T-cell (primary cell): ENCODE data around the gene GNA15. TPM values are rescaled to one million over a fixed set of nuclear protein-coding genes. Genes with fewer than 3 reads are reported as not detected.

Experiments used
- ATAC-seq, 4 experiments: fragments of 200-7000 bp in 3 of 4; fragments of 150-1000 bp in 1 of 4; cut with Tn5 transposase; replicated peaks in 1 of 4; 1 replicate in 3 of 4; 2 replicates in 1 of 4; pipeline ENCODE4 v1.10.0; 2021; ENCODE audit warnings: moderate library complexity in 3 of 4, mild to moderate bottlenecking in 2 of 4, moderate number of reproducible peaks in 1 of 4
- CTCF ChIA-PET, 2 donors: fragments of 300-600 bp; sonication (Branson Sonifier 250); formaldehyde crosslinking; loops; one replicate each; lab custom pipeline; 2022; ENCODE audit warnings: antibody characterized with exemption in 2 of 2; lab: Charles Lee
- POLR2A ChIA-PET, 2 donors: fragments of 300-600 bp; sonication (Branson Sonifier 250); formaldehyde crosslinking; loops; one replicate each; lab custom pipeline; 2022; ENCODE audit warnings: antibody characterized with exemption in 2 of 2; lab: Charles Lee
- DNase-seq, 35 experiments: peaks; one replicate each; pipeline versions ENCODE4 v3.0.0 to v3.0.0-alpha.2; 2013 to 2023
- H3K27ac ChIP-seq: one replicate; pipeline ENCODE4 v1.5.1; 2013; ENCODE audit warnings: low read length
- H3K27me3 ChIP-seq, 2 experiments: replicated peaks in 1 of 2; 1 replicate in 1 of 2; 2 replicates in 1 of 2; pipeline versions ENCODE4 v1.6.1 to v1.7.0; 2013; ENCODE audit warnings: low read length in 1 of 2, mixed read lengths in 1 of 2; ENCODE audit not compliant: control insufficient read depth in 2 of 2, insufficient read depth in 2 of 2; ENCODE audit errors: extremely low read depth in 1 of 2
- H3K36me3 ChIP-seq, 2 donors: 1 replicate in 1 of 2; 2 replicates in 1 of 2; pipeline versions ENCODE4 v1.6.1 to v1.7.0; 2013; ENCODE audit warnings: low read length in 1 of 2; ENCODE audit not compliant: control insufficient read depth in 2 of 2, insufficient read depth in 1 of 2; ENCODE audit errors: extremely low read depth in 1 of 2
- H3K4me1 ChIP-seq, 2 experiments: 1 replicate in 1 of 2; 2 replicates in 1 of 2; pipeline versions ENCODE4 v1.6.1 to v1.7.0; 2013; ENCODE audit warnings: low read length in 2 of 2, mixed read lengths in 1 of 2; ENCODE audit not compliant: insufficient read depth in 2 of 2, control insufficient read depth in 1 of 2; ENCODE audit errors: extremely low read depth in 1 of 2
- H3K4me3 ChIP-seq, 2 donors: 1 replicate in 1 of 2; 2 replicates in 1 of 2; pipeline versions ENCODE4 v1.5.1 to v1.7.0; 2013; ENCODE audit warnings: mild to moderate bottlenecking in 2 of 2, low read length in 1 of 2, moderate library complexity in 1 of 2; ENCODE audit not compliant: control insufficient read depth in 1 of 2; ENCODE audit errors: extremely low read depth in 1 of 2
- H3K9me3 ChIP-seq: 2 replicates; pipeline ENCODE4 v1.7.0; 2013
- H3K27ac Mint-ChIP-seq, 2 donors: one replicate each; pipeline ENCODE4 v1.8.0; 2020 to 2021; ENCODE audit warnings: mild to moderate bottlenecking in 2 of 2, mixed read lengths in 2 of 2
- H3K27me3 Mint-ChIP-seq, 2 donors: one replicate each; pipeline ENCODE4 v1.8.0; 2021 to 2022; ENCODE audit warnings: mixed read lengths in 2 of 2
- H3K36me3 Mint-ChIP-seq: one replicate; pipeline ENCODE4 v1.8.0; 2021; ENCODE audit warnings: mixed read lengths
- H3K4me1 Mint-ChIP-seq, 3 donors: one replicate each; pipeline ENCODE4 v1.8.0; 2020 to 2022; ENCODE audit warnings: mixed read lengths in 3 of 3, mild to moderate bottlenecking in 1 of 3
- H3K4me3 Mint-ChIP-seq, 3 donors: one replicate each; pipeline ENCODE4 v1.8.0; 2020 to 2022; ENCODE audit warnings: mild to moderate bottlenecking in 3 of 3, mixed read lengths in 3 of 3, moderate library complexity in 3 of 3
- H3K9me3 Mint-ChIP-seq, 3 donors: one replicate each; pipeline ENCODE4 v1.8.0; 2020 to 2022; ENCODE audit warnings: mixed read lengths in 3 of 3
- WGBS: methylation state at CpG from one replicate; pipeline ENCODE4 v1.1.5; 2013; ENCODE audit warnings: missing lambda C conversion rate; ENCODE audit not compliant: insufficient coverage; 5-methylcytosine and 5-hydroxymethylcytosine counted together
- total RNA-seq, 35 experiments: library from RNA in 6 of 35; stranded (reverse) in 6 of 35; fragments of 120-200 nt in 1 of 35; gene quantifications; one replicate each; pipeline versions ENCODE4 v1.2.1 to v1.2.4 and lab custom pipeline; 2013 to 2026

GNA15 gene
- total RNA-seq, 5 donors from 2014 or later (not counting 1 experiment from before 2014, with no cell fraction given): 1.8 to 13.2 (median 2.8) TPM

GRCh38 chr19:3132971-3133792, 2.7 kb upstream of the GNA15 start:
- POLR2A ChIA-PET: interaction anchor here in 1 of 2 donors (0.6 kb wide), 1 partner anchor 27 kb away, joined by 9 read pairs; no protein-coding TSS in a partner anchor
- no peaks in the 10 kb centered on the region for H3K9me3 Mint-ChIP-seq
- peaks cover 23 to 40% (median 33%) of the 10 kb centered on the region in 3 donors for H3K4me1 Mint-ChIP-seq
- peak overlapping the region; percentile 90 to 91 for H3K27ac Mint-ChIP-seq
- Histone ChIP-seq H3K36me3 (no peaks in the 10 kb centered on the region), H3K27me3 (peaks cover 0 to 21% of the 10 kb centered on the region in 2 experiments), H3K4me1 (peaks cover 9 to 36% of the 10 kb centered on the region in 2 experiments), H3K4me3 (peak overlapping the region in 1 of 2 donors; percentile 51), H3K9me3 (no peaks in the 10 kb centered on the region), H3K27ac (peak overlapping the region; percentile 75)
- H3K4me3 Mint-ChIP-seq: peak overlapping the region; percentile 52 to 64 (median 59)
- CTCF ChIA-PET: interaction anchor here (0.5 to 1.5 kb wide), 6 partner anchors 11 to 306 kb away, joined by 3 to 10 read pairs (median 5); no protein-coding TSS in a partner anchor
- ATAC-seq (peak; percentile 77 to 95 (median 84)), DNase-seq (peak in 34 of 35 experiments; percentile 53 to 85 (median 76))
- no peaks in the 10 kb centered on the region for H3K36me3 Mint-ChIP-seq
- WGBS: 24% methylated on average over 12 of the region's 24 CpGs
- H3K27me3 Mint-ChIP-seq: peaks cover 4 to 7% of the 10 kb centered on the region in 2 donors

GRCh38 chr19:3133793-3134116, 2.1 kb upstream of the GNA15 start:
- no peaks in the 10 kb centered on the region for H3K36me3 Mint-ChIP-seq
- peaks cover 4 to 7% of the 10 kb centered on the region in 2 donors for H3K27me3 Mint-ChIP-seq
- Histone ChIP-seq H3K27me3 (peaks cover 0 to 21% of the 10 kb centered on the region in 2 experiments), H3K9me3 (no peaks in the 10 kb centered on the region), H3K36me3 (no peaks in the 10 kb centered on the region), H3K4me3 (no peak overlapping the region), H3K27ac (peak overlapping the region; percentile 75), H3K4me1 (peaks cover 9 to 38% of the 10 kb centered on the region in 2 experiments)
- peaks cover 23 to 40% (median 33%) of the 10 kb centered on the region in 3 donors for H3K4me1 Mint-ChIP-seq
- ChIA-PET POLR2A (no interaction called here), CTCF (interaction anchor here in 1 of 2 donors (0.5 to 1.5 kb wide), 4 partner anchors 10 to 306 kb away, joined by 3 to 10 read pairs (median 6); no protein-coding TSS in a partner anchor)
- H3K27ac Mint-ChIP-seq: peak overlapping the region; percentile 90 to 91
- ATAC-seq (no peak), DNase-seq (no peak)
- WGBS: no CpG with 5 or more reads among the region's 4 CpGs
- no peaks in the 10 kb centered on the region for H3K9me3 Mint-ChIP-seq
- H3K4me3 Mint-ChIP-seq: peak overlapping the region; percentile 52 to 64 (median 59)

DNA sequence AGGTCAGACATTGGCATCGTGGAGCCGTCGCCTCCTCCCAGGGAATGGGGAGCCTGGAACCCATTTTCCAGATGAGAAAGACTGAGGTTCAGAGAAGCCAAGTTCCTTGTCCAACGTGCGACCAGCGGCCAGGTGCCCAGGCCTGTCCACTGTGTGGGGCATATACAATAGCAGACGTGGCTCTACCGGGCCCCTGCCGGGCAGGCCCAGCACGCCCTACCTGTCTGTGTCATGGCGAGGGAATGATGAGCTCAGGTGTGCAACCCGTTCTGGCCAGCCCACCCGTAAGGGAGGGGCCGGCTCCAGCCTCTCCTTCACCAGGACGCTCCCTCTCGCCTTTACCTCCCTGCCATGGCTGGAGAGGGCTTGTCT, 837 bp downstream of the GNA15 start:
- Mint-ChIP-seq H3K36me3 (peaks cover 6% of the 10 kb centered on the region), H3K9me3 (peaks cover 0 to 6% (median 3%) of the 10 kb centered on the region in 3 donors), H3K27me3 (peaks cover 4 to 7% of the 10 kb centered on the region in 2 donors), H3K4me3 (peak overlapping the region; percentile 55 to 76 (median 57)), H3K4me1 (peaks cover 27 to 47% (median 38%) of the 10 kb centered on the region in 3 donors), H3K27ac (peak overlapping the region; percentile 58 to 69)
- peaks cover 9 to 49% of the 10 kb centered on the region in 2 experiments for H3K4me1 ChIP-seq
- DNase-seq: no peak
- H3K4me3 ChIP-seq: peak overlapping the region; percentile 32 to 36
- no peak for ATAC-seq
- 46% methylated on average over 11 of the region's 16 CpGs for WGBS
- CTCF ChIA-PET: no interaction called here
- no peak overlapping the region for H3K27ac ChIP-seq
- no peaks in the 10 kb centered on the region for H3K9me3 ChIP-seq
- H3K36me3 ChIP-seq: no peaks in the 10 kb centered on the region
- POLR2A ChIA-PET: no interaction called here
- peaks cover 0 to 21% of the 10 kb centered on the region in 2 experiments for H3K27me3 ChIP-seq

- Histone ChIP-seq H3K4me1 (peaks cover 9 to 54% of the 10 kb centered on the region in 2 experiments), H3K27ac (no peak overlapping the region), H3K36me3 (no peaks in the 10 kb centered on the region), H3K4me3 (no peak overlapping the region), H3K9me3 (no peaks in the 10 kb centered on the region), H3K27me3 (peaks cover 0 to 21% of the 10 kb centered on the region in 2 experiments)
- ATAC-seq (no peak), DNase-seq (no peak)
- Mint-ChIP-seq H3K27ac (peak overlapping the region; percentile 58 to 69), H3K36me3 (peaks cover 6% of the 10 kb centered on the region), H3K27me3 (peaks cover 4 to 7% of the 10 kb centered on the region in 2 donors), H3K4me3 (peak overlapping the region; percentile 55 to 76 (median 57)), H3K9me3 (peaks cover 0 to 6% (median 3%) of the 10 kb centered on the region in 3 donors), H3K4me1 (peaks cover 30 to 52% (median 43%) of the 10 kb centered on the region in 3 donors)
- 88% methylated on average over 4 of the region's 7 CpGs for WGBS
- CTCF ChIA-PET: no interaction called here
- POLR2A ChIA-PET: no interaction called here
Measured at GRCh38 chr19:3137119-3137518, 1.3 kb downstream of the GNA15 start.

DNA sequence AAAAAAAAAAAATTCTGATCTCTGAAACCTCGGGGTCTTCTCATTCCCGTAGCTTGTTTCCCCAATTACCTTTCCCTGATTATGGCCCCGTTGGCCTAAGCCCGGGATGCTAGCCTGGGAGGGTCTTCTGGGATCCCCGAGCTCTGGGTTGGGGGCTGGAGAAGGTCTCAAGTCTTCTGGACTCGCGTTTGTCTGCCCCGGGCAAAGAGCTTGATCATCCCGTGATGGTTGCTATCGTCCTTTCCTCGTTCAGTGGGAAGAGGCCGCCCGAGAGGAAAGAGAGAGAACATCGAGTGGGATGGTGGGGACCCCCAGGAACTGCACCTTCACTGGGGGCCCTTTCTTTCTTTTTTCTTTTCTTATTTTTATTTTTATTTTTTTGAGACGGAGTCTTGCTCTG, 2.4 kb downstream of the GNA15 start:
- Mint-ChIP-seq H3K4me3 (no peak overlapping the region), H3K9me3 (peaks cover 0 to 6% (median 3%) of the 10 kb centered on the region in 3 donors), H3K4me1 (peaks cover 28 to 50% (median 39%) of the 10 kb centered on the region in 3 donors), H3K27ac (no peak overlapping the region), H3K27me3 (peaks cover 4 to 7% of the 10 kb centered on the region in 2 donors), H3K36me3 (peaks cover 6% of the 10 kb centered on the region)
- no peak for DNase-seq
- ChIA-PET POLR2A (no interaction called here), CTCF (interaction anchor here in 1 of 2 donors (0.7 kb wide), 1 partner anchor 14 kb away, joined by 7 read pairs; no protein-coding TSS in a partner anchor)
- Histone ChIP-seq H3K4me3 (no peak overlapping the region), H3K27me3 (peaks cover 0 to 21% of the 10 kb centered on the region in 2 experiments), H3K4me1 (peaks cover 5 to 48% of the 10 kb centered on the region in 2 experiments), H3K36me3 (no peaks in the 10 kb centered on the region), H3K9me3 (no peaks in the 10 kb centered on the region), H3K27ac (no peak overlapping the region)
- ATAC-seq: no peak
- WGBS: no CpG with 5 or more reads among the region's 15 CpGs

- Mint-ChIP-seq H3K4me3 (no peak overlapping the region), H3K9me3 (peaks cover 0 to 6% (median 3%) of the 10 kb centered on the region in 3 donors), H3K4me1 (peaks cover 22 to 39% (median 27%) of the 10 kb centered on the region in 3 donors), H3K27me3 (peaks cover 3 to 4% of the 10 kb centered on the region in 2 donors), H3K36me3 (peaks cover 6% of the 10 kb centered on the region), H3K27ac (peak overlapping the region in 1 of 2 donors; percentile 61)
- no peaks in the 10 kb centered on the region for H3K9me3 ChIP-seq
- CTCF ChIA-PET: interaction anchor here (0.6 to 1.2 kb wide), 3 partner anchors 14 to 416 kb away, joined by 4 to 5 read pairs (median 4); no protein-coding TSS in a partner anchor
- peaks cover 0 to 10% of the 10 kb centered on the region in 2 experiments for H3K27me3 ChIP-seq
- no peak for DNase-seq
- ATAC-seq: peak in 1 of 4 experiments; percentile 36
- H3K4me3 ChIP-seq: no peak overlapping the region
- POLR2A ChIA-PET: no interaction called here
- peaks cover 3 to 35% of the 10 kb centered on the region in 2 experiments for H3K4me1 ChIP-seq
- peak overlapping the region; percentile 4 for H3K27ac ChIP-seq
- H3K36me3 ChIP-seq: no peaks in the 10 kb centered on the region
Measured at GRCh38 chr19:3140667-3141038, 4.8 kb downstream of the GNA15 start.
